Liver (tissue), 3 donors: ENCODE data around the gene ANO4.

Experiments used
- EGR1 ChIP-seq, 2 donors: IDR thresholded peaks; 2 replicates each; pipeline ENCODE4 v1.6.1; 2016 to 2018; ENCODE audit warnings: antibody characterized with exemption in 2 of 2, low read depth in 2 of 2
- FOXA1 ChIP-seq: IDR thresholded peaks from 2 replicates; pipeline ENCODE4 v1.6.1; 2016; ENCODE audit warnings: antibody characterized with exemption
- GABPA ChIP-seq, 2 donors: IDR thresholded peaks in 1 of 2; conservative IDR thresholded peaks in 1 of 2; 2 replicates each; pipeline ENCODE4 v1.6.1; 2016; ENCODE audit warnings: antibody characterized with exemption in 2 of 2, mild to moderate bottlenecking in 1 of 2, moderate library complexity in 1 of 2
- HNF4G ChIP-seq: IDR thresholded peaks from 2 replicates; pipeline ENCODE4 v1.6.1; 2016; ENCODE audit warnings: antibody characterized with exemption
- JUND ChIP-seq, 2 donors: IDR thresholded peaks; 2 replicates each; pipeline ENCODE4 v1.6.1; 2016; ENCODE audit warnings: antibody characterized with exemption in 2 of 2
- RAD21 ChIP-seq, 2 donors: IDR thresholded peaks; 2 replicates each; pipeline ENCODE4 v1.6.1; 2016; ENCODE audit warnings: antibody characterized with exemption in 2 of 2, mild to moderate bottlenecking in 2 of 2
- RXRA ChIP-seq, 2 donors: IDR thresholded peaks; 2 replicates each; pipeline ENCODE4 v1.6.1; 2017 to 2018; ENCODE audit warnings: antibody characterized with exemption in 2 of 2, mild to moderate bottlenecking in 1 of 2
- SP1 ChIP-seq: IDR thresholded peaks from 2 replicates; pipeline ENCODE4 v1.6.1; 2018; ENCODE audit warnings: antibody characterized with exemption, mild to moderate bottlenecking
- TAF1 ChIP-seq: conservative IDR thresholded peaks from 2 replicates; pipeline ENCODE4 v1.6.1; 2016; ENCODE audit warnings: antibody characterized with exemption, mild to moderate bottlenecking
- YY1 ChIP-seq: IDR thresholded peaks from 2 replicates; pipeline ENCODE4 v1.6.1; 2016; ENCODE audit warnings: antibody characterized with exemption, mild to moderate bottlenecking
- TF ChIP-seq, protein P1 (sequence below): fragments of 150-350 bp; IDR thresholded peaks from 2 replicates; pipeline ENCODE4 v1.5.1; 2017; ENCODE audit warnings: improper control_type of control experiment, low read depth, low read length; ENCODE audit not compliant: missing input control
- TF ChIP-seq, protein P2 (sequence below): IDR thresholded peaks from 2 replicates; pipeline ENCODE4 v1.6.1; 2016; ENCODE audit warnings: antibody characterized with exemption, mild to moderate bottlenecking
- TF ChIP-seq, protein P3 (sequence below): IDR thresholded peaks from 2 replicates; pipeline ENCODE4 v1.6.1; 2016; ENCODE audit warnings: antibody characterized with exemption
- TF ChIP-seq, protein P4 (sequence below): IDR thresholded peaks from 2 replicates; pipeline ENCODE4 v1.6.1; 2016; ENCODE audit warnings: antibody characterized with exemption
- donor health status: healthy.
- donor health status: healthy.

DNA sequence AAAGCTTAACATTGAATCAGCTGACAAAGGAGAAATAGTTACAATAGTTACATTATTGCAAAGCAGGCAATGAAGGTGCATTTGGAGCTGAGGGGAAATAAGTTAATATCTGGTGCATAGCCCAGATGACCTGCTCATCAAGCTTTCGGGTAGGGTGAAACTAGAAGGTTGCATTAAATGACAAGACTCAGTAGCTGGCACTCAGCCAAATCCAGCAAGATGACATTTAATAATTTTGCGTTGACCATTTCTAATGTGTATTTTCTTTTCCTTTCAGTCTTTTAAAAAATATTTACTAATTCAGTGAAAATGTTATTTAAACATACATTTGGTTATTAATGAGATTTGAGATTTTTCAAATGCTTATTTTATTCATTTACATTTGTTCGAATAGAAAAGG is 226.9 kb downstream of the ANO4 start:
- TF ChIP-seq RAD21 (IDR thresholded peaks at IDR 0.05) (no peak), TAF1 (no peak), SP1 (no peak), RXRA (IDR thresholded peaks at IDR 0.05) (no peak), YY1 (no peak), EGR1 (IDR thresholded peaks at IDR 0.05; ENCODE audit: low read depth in 2 of 2) (no peak), JUND (IDR thresholded peaks at IDR 0.05) (no peak), HNF4G (no peak), GABPA (IDR thresholded peaks at IDR 0.05 in 1 of 2, conservative IDR thresholded peaks at IDR 0.05 in 1 of 2) (no peak), FOXA1 (no peak)
- TF ChIP-seq, protein P1, sequence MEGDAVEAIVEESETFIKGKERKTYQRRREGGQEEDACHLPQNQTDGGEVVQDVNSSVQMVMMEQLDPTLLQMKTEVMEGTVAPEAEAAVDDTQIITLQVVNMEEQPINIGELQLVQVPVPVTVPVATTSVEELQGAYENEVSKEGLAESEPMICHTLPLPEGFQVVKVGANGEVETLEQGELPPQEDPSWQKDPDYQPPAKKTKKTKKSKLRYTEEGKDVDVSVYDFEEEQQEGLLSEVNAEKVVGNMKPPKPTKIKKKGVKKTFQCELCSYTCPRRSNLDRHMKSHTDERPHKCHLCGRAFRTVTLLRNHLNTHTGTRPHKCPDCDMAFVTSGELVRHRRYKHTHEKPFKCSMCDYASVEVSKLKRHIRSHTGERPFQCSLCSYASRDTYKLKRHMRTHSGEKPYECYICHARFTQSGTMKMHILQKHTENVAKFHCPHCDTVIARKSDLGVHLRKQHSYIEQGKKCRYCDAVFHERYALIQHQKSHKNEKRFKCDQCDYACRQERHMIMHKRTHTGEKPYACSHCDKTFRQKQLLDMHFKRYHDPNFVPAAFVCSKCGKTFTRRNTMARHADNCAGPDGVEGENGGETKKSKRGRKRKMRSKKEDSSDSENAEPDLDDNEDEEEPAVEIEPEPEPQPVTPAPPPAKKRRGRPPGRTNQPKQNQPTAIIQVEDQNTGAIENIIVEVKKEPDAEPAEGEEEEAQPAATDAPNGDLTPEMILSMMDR = no peak
- TF ChIP-seq, protein P2, sequence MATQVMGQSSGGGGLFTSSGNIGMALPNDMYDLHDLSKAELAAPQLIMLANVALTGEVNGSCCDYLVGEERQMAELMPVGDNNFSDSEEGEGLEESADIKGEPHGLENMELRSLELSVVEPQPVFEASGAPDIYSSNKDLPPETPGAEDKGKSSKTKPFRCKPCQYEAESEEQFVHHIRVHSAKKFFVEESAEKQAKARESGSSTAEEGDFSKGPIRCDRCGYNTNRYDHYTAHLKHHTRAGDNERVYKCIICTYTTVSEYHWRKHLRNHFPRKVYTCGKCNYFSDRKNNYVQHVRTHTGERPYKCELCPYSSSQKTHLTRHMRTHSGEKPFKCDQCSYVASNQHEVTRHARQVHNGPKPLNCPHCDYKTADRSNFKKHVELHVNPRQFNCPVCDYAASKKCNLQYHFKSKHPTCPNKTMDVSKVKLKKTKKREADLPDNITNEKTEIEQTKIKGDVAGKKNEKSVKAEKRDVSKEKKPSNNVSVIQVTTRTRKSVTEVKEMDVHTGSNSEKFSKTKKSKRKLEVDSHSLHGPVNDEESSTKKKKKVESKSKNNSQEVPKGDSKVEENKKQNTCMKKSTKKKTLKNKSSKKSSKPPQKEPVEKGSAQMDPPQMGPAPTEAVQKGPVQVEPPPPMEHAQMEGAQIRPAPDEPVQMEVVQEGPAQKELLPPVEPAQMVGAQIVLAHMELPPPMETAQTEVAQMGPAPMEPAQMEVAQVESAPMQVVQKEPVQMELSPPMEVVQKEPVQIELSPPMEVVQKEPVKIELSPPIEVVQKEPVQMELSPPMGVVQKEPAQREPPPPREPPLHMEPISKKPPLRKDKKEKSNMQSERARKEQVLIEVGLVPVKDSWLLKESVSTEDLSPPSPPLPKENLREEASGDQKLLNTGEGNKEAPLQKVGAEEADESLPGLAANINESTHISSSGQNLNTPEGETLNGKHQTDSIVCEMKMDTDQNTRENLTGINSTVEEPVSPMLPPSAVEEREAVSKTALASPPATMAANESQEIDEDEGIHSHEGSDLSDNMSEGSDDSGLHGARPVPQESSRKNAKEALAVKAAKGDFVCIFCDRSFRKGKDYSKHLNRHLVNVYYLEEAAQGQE = no peak
- TF ChIP-seq, protein P3, sequence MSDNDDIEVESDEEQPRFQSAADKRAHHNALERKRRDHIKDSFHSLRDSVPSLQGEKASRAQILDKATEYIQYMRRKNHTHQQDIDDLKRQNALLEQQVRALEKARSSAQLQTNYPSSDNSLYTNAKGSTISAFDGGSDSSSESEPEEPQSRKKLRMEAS = no peak
- TF ChIP-seq, protein P4, sequence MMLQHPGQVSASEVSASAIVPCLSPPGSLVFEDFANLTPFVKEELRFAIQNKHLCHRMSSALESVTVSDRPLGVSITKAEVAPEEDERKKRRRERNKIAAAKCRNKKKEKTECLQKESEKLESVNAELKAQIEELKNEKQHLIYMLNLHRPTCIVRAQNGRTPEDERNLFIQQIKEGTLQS = no peak
